ENCODE measurements around the gene SELENOK. TPM values are rescaled to one million over a fixed set of nuclear protein-coding genes. Genes with fewer than 3 reads are reported as not detected.

Gene SELENOK
- total RNA-seq, 6 experiments from 2014 or later: 23.0 to 34.7 (median 29.3) TPM

GRCh38 chr3:53921296-53921695, 29.6 kb upstream of the SELENOK start:
- peak; percentile 60 to 66 (median 63) for ATAC-seq
- no peaks in the 10 kb centered on the region for H3K36me3 ChIP-seq
- WGBS (ENCODE audit: insufficient coverage, low coverage, low lambda C conversion rate, missing lambda C conversion rate): 0% methylated on average over 1 of the region's 1 CpG
- TF ChIP-seq CTCF (IDR thresholded peaks at IDR 0.05): peak; percentile 33 to 61 (median 46)
- no peak for TF ChIP-seq POLR2A (IDR thresholded peaks at IDR 0.05)
- H3K4me3 ChIP-seq: no peak overlapping the region
- intact Hi-C loops (cut with DNase I): no loop called here
- H3K27ac ChIP-seq: no peak overlapping the region
- H3K9me3 ChIP-seq: no peaks in the 10 kb centered on the region
- DNase-seq: no peak
- H3K27me3 ChIP-seq: no peaks in the 10 kb centered on the region
- H3K4me1 ChIP-seq: no peaks in the 10 kb centered on the region

DNA sequence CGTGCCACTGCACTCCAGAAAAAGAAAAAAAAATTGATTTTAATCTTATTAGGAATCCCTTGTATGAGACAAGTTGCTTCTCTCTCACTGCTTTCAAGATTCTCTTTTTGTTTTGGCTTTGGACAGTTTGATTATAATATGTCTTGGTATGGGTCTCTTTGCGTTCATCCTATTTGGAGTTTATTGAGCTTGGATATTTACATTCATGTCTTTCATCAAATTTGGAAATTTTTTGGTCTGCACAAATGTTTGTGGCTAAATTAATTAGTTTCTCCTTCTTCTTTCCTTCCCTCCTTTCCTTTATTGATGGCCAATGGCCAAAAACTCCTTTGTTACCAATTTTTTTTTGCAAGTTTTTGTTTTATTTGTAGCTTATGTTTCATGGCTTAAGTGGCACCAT, 28.1 kb upstream of the SELENOK start:
- no peak for TF ChIP-seq CTCF (IDR thresholded peaks at IDR 0.05)
- no peak for TF ChIP-seq POLR2A (IDR thresholded peaks at IDR 0.05)
- Histone ChIP-seq H3K4me1 (no peaks in the 10 kb centered on the region), H3K9me3 (no peaks in the 10 kb centered on the region), H3K36me3 (no peaks in the 10 kb centered on the region), H3K27ac (no peak overlapping the region), H3K27me3 (no peaks in the 10 kb centered on the region), H3K4me3 (no peak overlapping the region)
- ATAC-seq (no peak), DNase-seq (no peak)
- 83% methylated on average over 2 of the region's 2 CpGs for WGBS (ENCODE audit: insufficient coverage, low coverage, low lambda C conversion rate, missing lambda C conversion rate)
- intact Hi-C loops (cut with DNase I): no loop called here

GRCh38 chr3:53913401-53913800, 21.7 kb upstream of the SELENOK start:
- TF ChIP-seq CTCF (IDR thresholded peaks at IDR 0.05) (no peak), POLR2A (IDR thresholded peaks at IDR 0.05) (no peak)
- H3K27me3 ChIP-seq: no peaks in the 10 kb centered on the region
- H3K4me3 ChIP-seq: no peak overlapping the region
- no peaks in the 10 kb centered on the region for H3K36me3 ChIP-seq
- H3K4me1 ChIP-seq: peaks cover 0 to 3% (median 0%) of the 10 kb centered on the region in 4 donors
- no peak for ATAC-seq
- H3K9me3 ChIP-seq: no peaks in the 10 kb centered on the region
- no peak for DNase-seq
- H3K27ac ChIP-seq: no peak overlapping the region
- 85% methylated on average over 6 of the region's 8 CpGs for WGBS (ENCODE audit: insufficient coverage, low coverage, low lambda C conversion rate, missing lambda C conversion rate)
- intact Hi-C loops (cut with DNase I): no loop called here

- H3K4me3 ChIP-seq: no peak overlapping the region
- H3K27ac ChIP-seq: no peak overlapping the region
- WGBS (ENCODE audit: insufficient coverage, low coverage, low lambda C conversion rate, missing lambda C conversion rate): 61% methylated on average over 5 of the region's 5 CpGs
- H3K4me1 ChIP-seq: no peaks in the 10 kb centered on the region
- ATAC-seq: no peak
- H3K36me3 ChIP-seq: no peaks in the 10 kb centered on the region
- intact Hi-C loops (cut with DNase I): no loop called here
- DNase-seq: no peak
- H3K27me3 ChIP-seq: no peaks in the 10 kb centered on the region
- H3K9me3 ChIP-seq: no peaks in the 10 kb centered on the region
- no peak for TF ChIP-seq CTCF (IDR thresholded peaks at IDR 0.05)
- no peak for TF ChIP-seq POLR2A (IDR thresholded peaks at IDR 0.05)
Observed at GRCh38 chr3:53902711-53903110, 11.1 kb upstream of the SELENOK start.

DNA sequence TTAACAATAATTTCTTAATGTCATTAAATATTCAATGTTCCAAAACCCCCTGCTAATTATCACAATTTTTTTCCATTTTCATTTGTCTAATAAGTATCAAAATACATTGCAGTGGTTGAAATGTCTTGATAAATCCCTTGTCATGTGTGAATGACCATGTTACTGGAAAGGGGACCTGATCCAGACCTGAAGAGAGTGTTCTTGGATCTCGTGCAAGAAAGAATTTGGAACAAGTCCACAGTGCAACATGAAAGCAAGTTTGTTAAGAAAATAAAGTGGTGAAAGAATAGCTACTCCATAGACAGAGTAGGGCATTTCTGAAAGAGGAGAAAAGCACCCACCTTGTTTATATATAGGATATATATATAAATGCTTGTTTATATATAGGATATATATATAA, 10.4 kb upstream of the SELENOK start:
- H3K4me3 ChIP-seq: no peak overlapping the region
- H3K4me1 ChIP-seq: no peaks in the 10 kb centered on the region
- no peaks in the 10 kb centered on the region for H3K36me3 ChIP-seq
- no peaks in the 10 kb centered on the region for H3K9me3 ChIP-seq
- H3K27ac ChIP-seq: no peak overlapping the region
- 8% methylated on average over 1 of the region's 1 CpG for WGBS (ENCODE audit: insufficient coverage, low coverage, low lambda C conversion rate, missing lambda C conversion rate)
- ATAC-seq: no peak
- H3K27me3 ChIP-seq: peaks cover 0 to 3% of the 10 kb centered on the region in 2 donors
- no peak for DNase-seq
- intact Hi-C loops (cut with DNase I): no loop called here
- TF ChIP-seq POLR2A (IDR thresholded peaks at IDR 0.05) (no peak), CTCF (IDR thresholded peaks at IDR 0.05) (no peak)

All from right lobe of liver (tissue), 6 donors.